NB4 (cell line): Measurements from ENCODE around the gene SENP6.

Source experiments
- MYC ChIP-seq: IDR thresholded peaks from 2 replicates; pipeline ENCODE4 v1.6.1; 2011; ENCODE audit warnings: low read depth, low read length
- POLR2A ChIP-seq: IDR thresholded peaks from 2 replicates; pipeline ENCODE4 v1.6.1; 2011; ENCODE audit warnings: mild to moderate bottlenecking; ENCODE audit not compliant: insufficient read length; ENCODE audit errors: extremely low read depth
- TF ChIP-seq, protein P1 (sequence below): IDR thresholded peaks from one replicate; pipeline ENCODE4 v1.5.1; 2012; ENCODE audit warnings: low read depth, low read length
- TF ChIP-seq, protein P2 (sequence below): IDR thresholded peaks from 2 replicates; pipeline ENCODE4 v1.6.1; 2011; ENCODE audit warnings: low read depth, low read length

DNA sequence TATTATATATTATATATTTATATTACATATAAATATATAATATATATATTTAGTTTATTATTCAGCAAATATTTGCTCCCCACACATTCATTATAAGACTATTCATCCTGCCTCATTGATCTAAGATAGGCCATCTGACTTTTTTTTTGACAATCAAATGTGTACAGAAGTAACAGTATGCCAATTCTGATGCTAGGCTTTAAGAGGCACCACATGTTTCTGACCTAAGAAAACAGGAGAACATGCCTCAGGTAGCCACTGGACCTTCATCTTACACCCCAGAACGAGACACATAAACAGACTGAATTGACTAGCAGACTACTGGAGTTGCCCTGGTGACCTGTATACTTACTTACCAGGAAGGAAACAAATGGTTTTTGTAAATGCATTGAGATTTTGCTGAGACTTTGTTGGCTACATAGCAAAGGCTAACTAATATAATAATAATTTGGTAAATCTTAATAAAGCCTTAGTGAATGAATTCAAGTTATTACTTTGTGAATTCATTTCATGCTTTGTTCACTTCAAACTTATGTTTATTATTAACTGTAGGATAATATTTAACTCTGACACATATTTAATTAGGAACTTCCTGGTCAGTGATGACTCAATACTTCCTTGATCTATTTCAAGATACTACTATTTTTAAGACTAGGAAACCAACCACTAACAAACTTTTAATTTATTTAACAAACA, 134.0 kb downstream of the SENP6 start:
- TF ChIP-seq, protein P1, sequence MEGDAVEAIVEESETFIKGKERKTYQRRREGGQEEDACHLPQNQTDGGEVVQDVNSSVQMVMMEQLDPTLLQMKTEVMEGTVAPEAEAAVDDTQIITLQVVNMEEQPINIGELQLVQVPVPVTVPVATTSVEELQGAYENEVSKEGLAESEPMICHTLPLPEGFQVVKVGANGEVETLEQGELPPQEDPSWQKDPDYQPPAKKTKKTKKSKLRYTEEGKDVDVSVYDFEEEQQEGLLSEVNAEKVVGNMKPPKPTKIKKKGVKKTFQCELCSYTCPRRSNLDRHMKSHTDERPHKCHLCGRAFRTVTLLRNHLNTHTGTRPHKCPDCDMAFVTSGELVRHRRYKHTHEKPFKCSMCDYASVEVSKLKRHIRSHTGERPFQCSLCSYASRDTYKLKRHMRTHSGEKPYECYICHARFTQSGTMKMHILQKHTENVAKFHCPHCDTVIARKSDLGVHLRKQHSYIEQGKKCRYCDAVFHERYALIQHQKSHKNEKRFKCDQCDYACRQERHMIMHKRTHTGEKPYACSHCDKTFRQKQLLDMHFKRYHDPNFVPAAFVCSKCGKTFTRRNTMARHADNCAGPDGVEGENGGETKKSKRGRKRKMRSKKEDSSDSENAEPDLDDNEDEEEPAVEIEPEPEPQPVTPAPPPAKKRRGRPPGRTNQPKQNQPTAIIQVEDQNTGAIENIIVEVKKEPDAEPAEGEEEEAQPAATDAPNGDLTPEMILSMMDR = no peak
- TF ChIP-seq POLR2A = no peak
- TF ChIP-seq, protein P2, sequence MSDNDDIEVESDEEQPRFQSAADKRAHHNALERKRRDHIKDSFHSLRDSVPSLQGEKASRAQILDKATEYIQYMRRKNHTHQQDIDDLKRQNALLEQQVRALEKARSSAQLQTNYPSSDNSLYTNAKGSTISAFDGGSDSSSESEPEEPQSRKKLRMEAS = no peak
- no peak for TF ChIP-seq MYC
